Coronary artery (tissue), 2 donors: ENCODE measurements around the gene CIC.

Source experiments
- DNase-seq: peaks from one replicate; pipeline ENCODE4 v3.0.0-alpha.2; 2017; ENCODE audit warnings: low spot score
- H3K27ac ChIP-seq, 2 donors: fragments of 200-600 bp; sonication (generic); one replicate each; pipeline ENCODE4 v1.5.1; 2016 to 2019
- H3K4me3 ChIP-seq: fragments of 200-600 bp; sonication (generic); 2 replicates; pipeline ENCODE4 v1.5.1; 2016; ENCODE audit warnings: mild to moderate bottlenecking, moderate library complexity
- TF ChIP-seq, protein P1 (sequence below): fragments of 200-600 bp; sonication (generic); IDR thresholded peaks from one replicate; pipeline ENCODE4 v1.5.1; 2019; ENCODE audit warnings: antibody characterized with exemption

The CIC gene

DNA sequence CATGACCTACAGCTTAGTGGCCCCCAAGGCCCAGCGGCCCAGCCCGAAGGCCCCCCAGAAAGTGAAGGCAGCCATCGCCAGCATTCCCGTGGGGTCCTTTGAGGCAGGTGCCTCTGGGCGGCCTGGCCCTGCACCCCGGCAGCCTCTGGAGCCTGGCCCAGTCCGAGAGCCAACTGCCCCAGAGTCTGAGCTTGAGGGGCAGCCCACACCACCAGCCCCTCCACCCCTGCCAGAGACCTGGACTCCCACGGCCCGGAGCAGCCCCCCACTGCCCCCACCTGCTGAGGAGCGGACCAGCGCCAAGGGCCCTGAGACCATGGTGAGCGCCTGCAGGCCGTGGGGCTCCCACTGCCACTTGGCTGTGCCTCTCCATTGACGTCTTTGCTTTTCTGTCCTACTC, 23.9 kb downstream of the CIC start:
- Histone ChIP-seq H3K27ac (no peak overlapping the region), H3K4me3 (no peak overlapping the region)
- TF ChIP-seq, protein P1, sequence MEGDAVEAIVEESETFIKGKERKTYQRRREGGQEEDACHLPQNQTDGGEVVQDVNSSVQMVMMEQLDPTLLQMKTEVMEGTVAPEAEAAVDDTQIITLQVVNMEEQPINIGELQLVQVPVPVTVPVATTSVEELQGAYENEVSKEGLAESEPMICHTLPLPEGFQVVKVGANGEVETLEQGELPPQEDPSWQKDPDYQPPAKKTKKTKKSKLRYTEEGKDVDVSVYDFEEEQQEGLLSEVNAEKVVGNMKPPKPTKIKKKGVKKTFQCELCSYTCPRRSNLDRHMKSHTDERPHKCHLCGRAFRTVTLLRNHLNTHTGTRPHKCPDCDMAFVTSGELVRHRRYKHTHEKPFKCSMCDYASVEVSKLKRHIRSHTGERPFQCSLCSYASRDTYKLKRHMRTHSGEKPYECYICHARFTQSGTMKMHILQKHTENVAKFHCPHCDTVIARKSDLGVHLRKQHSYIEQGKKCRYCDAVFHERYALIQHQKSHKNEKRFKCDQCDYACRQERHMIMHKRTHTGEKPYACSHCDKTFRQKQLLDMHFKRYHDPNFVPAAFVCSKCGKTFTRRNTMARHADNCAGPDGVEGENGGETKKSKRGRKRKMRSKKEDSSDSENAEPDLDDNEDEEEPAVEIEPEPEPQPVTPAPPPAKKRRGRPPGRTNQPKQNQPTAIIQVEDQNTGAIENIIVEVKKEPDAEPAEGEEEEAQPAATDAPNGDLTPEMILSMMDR: no peak
- no peak for DNase-seq

DNA sequence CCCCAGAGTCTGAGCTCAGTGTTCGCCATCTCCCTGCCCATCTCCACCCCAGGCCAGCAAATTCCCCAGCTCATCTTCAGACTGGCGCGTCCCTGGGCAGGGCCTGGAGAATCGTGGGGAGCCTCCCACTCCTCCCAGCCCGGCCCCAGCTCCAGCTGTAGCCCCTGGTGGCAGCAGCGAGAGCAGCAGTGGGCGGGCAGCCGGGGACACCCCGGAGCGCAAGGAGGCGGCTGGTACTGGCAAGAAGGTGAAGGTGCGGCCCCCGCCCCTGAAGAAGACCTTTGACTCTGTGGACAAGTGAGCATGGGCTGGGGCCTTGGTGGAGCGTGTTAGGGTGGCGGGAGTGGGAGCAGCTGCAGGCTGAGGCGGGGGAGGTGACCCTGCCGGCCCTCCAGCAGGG, 24.5 kb downstream of the CIC start:
- no peak overlapping the region for H3K4me3 ChIP-seq
- TF ChIP-seq, protein P1: no peak
- DNase-seq: no peak
- no peak overlapping the region for H3K27ac ChIP-seq

DNA sequence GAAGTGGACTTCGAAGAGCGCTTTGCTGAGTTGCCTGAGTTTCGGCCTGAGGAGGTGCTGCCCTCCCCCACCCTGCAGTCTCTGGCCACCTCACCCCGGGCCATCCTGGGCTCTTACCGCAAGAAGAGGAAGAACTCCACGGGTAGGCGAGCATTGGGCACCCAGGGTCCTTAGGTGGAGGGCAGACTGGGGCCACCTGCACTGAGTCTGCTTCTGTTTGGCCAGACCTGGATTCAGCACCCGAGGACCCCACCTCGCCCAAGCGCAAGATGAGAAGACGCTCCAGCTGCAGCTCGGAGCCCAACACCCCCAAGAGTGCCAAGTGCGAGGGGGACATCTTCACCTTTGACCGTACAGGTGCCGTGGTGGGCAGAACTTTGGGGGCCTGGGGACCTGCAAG, 24.9 kb downstream of the CIC start:
- H3K27ac ChIP-seq: no peak overlapping the region
- TF ChIP-seq, protein P1: no peak
- H3K4me3 ChIP-seq: no peak overlapping the region
- DNase-seq: no peak

DNA sequence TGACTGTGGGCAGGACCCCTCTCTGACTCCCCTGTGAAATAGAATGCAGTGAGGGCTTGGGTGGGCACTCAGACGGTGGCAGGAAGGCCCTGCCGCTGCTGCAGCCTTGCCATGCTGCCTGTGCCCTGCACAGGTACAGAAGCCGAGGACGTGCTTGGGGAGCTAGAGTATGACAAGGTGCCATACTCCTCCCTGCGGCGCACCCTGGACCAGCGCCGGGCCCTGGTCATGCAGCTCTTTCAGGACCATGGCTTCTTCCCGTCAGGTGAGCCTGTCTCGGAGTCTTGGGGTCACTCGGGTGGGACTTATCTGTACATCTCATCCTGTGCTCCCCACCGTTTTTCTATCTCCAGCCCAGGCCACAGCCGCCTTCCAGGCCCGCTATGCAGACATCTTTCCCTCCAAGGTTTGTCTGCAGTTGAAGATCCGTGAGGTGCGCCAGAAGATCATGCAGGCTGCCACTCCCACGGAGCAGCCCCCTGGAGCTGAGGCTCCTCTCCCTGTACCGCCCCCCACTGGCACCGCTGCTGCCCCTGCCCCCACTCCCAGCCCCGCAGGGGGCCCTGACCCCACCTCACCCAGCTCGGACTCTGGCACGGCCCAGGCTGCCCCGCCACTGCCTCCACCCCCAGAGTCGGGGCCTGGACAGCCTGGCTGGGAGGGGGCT, 25.6 kb downstream of the CIC start:
- no peak overlapping the region for H3K27ac ChIP-seq
- TF ChIP-seq, protein P1: no peak
- no peak for DNase-seq
- H3K4me3 ChIP-seq: no peak overlapping the region

DNA sequence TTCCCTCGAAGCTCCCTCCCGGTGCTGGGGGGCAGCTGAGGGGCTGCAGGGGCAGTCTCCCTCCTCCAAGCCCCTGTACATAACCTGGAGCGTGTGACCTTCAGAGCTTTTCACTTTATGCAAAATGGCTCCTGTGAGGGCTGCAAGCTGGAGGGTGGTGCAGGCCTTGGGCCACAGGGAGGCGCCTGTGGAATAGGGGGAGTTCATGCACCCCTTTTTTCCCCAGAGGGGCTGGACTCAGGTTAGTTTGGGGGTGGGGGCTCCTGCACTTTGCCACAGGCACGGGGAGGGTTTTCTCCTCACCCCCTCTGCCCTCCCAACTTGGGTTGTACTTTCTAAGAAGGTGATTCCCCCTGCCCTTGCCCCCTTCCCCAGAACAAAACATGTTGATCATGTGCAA, 26.3 kb downstream of the CIC start:
- Histone ChIP-seq H3K4me3 (no peak overlapping the region), H3K27ac (no peak overlapping the region)
- no peak for DNase-seq
- TF ChIP-seq, protein P1: no peak

DNA sequence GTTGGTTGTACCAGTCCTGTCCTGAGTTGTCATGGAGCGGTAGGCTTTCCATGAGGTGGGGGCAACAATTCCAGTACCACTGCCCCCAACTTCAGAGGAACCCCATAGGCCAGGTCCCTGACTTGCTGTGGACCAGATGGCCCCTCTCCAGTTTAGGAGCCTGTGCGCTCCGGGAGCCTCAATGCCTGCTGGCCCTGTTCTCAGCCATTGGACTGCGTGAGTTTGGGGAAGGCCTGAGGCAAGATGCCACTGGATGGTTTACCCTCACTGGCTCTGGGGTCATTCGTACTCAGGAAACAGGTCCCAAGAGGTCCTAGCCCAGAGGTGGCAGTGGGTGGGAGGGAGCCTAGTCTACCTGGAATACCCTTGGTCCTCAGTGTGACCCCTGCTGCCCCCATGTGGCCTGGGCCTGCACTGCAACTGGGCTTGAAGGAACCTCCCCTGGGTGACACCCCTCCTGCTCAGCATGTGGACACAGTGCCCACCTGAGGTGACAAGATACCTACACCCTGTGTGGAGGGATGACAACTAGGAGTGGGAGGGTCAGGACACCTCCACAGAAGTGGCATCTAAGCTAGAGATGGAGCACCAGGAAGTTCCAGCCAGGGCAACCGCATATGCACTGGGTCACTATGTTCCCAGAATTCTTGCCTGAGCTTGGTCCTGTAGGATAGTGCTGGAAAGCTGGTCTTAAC, 26.9 kb downstream of the CIC start:
- TF ChIP-seq, protein P1: peak; percentile 88
- no peak overlapping the region for H3K27ac ChIP-seq
- H3K4me3 ChIP-seq: no peak overlapping the region
- DNase-seq: no peak

DNA sequence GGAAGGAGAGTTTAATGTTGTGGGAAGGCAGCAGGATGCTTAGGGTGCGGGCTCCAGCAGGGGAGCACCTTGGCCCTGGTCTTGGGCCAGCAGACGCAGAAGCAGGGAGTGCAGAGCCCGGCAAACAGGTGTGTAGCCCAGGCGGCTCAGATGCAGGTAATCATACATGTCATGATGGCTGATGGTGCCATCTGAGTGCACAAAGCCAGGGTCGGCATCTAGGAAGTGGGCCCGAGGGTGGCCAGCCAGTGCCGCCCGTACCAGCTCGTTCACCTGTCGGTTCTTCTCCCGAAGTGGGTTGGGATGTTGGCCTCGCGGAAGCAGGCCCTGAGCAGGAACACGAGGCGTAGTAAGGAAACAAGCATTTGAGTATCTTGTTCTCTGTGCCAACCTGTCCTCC, 28.0 kb downstream of the CIC start:
- no peak overlapping the region for H3K4me3 ChIP-seq
- DNase-seq: no peak
- H3K27ac ChIP-seq: no peak overlapping the region
- TF ChIP-seq, protein P1: no peak
